Measurements from ENCODE around the gene ORAI2.
A peak's percentile ranks its signal among the peaks of the same experiment; 100 is the strongest.
"Not testable (repeated sequence)": the region's sequence is repeated elsewhere in the genome, so short reads cannot be mapped to it uniquely, and the experiment has no call there.

The ORAI2 gene

GRCh38 chr7:102433219-102434038, at the start of gene ORAI2:
TSS of gene ORAI2 (plus strand) at chr7:102433575. CDS start at chr7:102438957, 5,382 bp downstream.
- DNase-seq = peak; percentile 35 to 59

GRCh38 chr7:102387064-102387463, 46.3 kb upstream of the ORAI2 start:
- DNase-seq = no peak

GRCh38 chr7:102389810-102390209, 43.6 kb upstream of the ORAI2 start:
- DNase-seq = no peak

- peak; percentile 27 to 44 for DNase-seq
These were observed 42.5 kb upstream of the ORAI2 start for GRCh38 chr7:102390697-102391484.

- no peak for DNase-seq
These were observed 41.0 kb upstream of the ORAI2 start for GRCh38 chr7:102392330-102392729.

- DNase-seq = no peak
These were observed 39.9 kb upstream of the ORAI2 start for GRCh38 chr7:102393467-102393866.

- no peak for DNase-seq
These were observed 37.8 kb upstream of the ORAI2 start for GRCh38 chr7:102395592-102395872.

GRCh38 chr7:102395873-102396709, 37.3 kb upstream of the ORAI2 start, which contains the start of gene PRKRIP1:
TSS of gene PRKRIP1 (plus strand) at chr7:102396363. CDS start at chr7:102396412, 49 bp downstream.
- peak; percentile 41 to 70 for DNase-seq

GRCh38 chr7:102396710-102397019, 36.7 kb upstream of the ORAI2 start:
- no peak for DNase-seq

- DNase-seq = no peak
These were observed 34.8 kb upstream of the ORAI2 start for GRCh38 chr7:102398543-102398942.

- no peak for DNase-seq
These were observed 33.0 kb upstream of the ORAI2 start for GRCh38 chr7:102400360-102400759.

- no peak for DNase-seq
These were observed 29.8 kb upstream of the ORAI2 start for GRCh38 chr7:102403563-102403962.

- peak; percentile 3 to 49 for DNase-seq
These were observed 29.1 kb upstream of the ORAI2 start for GRCh38 chr7:102404005-102404861.

- not testable (repeated sequence) for DNase-seq
These were observed 28.6 kb upstream of the ORAI2 start for GRCh38 chr7:102404862-102405188.

GRCh38 chr7:102407910-102408309, 25.5 kb upstream of the ORAI2 start:
- DNase-seq = no peak

- not testable (repeated sequence) for DNase-seq
These were observed 24.8 kb upstream of the ORAI2 start for GRCh38 chr7:102408530-102408929.

GRCh38 chr7:102409340-102409739, 24.0 kb upstream of the ORAI2 start:
- no peak for DNase-seq

GRCh38 chr7:102410123-102410522, 23.3 kb upstream of the ORAI2 start:
- no peak for DNase-seq

GRCh38 chr7:102410918-102411317, 22.5 kb upstream of the ORAI2 start:
- no peak for DNase-seq

- peak in 1 of 2 donors; percentile 1 for DNase-seq
These were observed 20.8 kb upstream of the ORAI2 start for GRCh38 chr7:102412548-102412947.

- DNase-seq = no peak
These were observed 20.3 kb upstream of the ORAI2 start for GRCh38 chr7:102413091-102413490.

- DNase-seq = no peak
These were observed 19.8 kb upstream of the ORAI2 start for GRCh38 chr7:102413611-102414010.
